Forelimb muscle (tissue), 1 donor: Measurements from ENCODE around the gene DMRT1. TPM values are rescaled to one million over a fixed set of nuclear protein-coding genes. Genes with fewer than 3 reads are reported as not detected.

Experiments used
- DNase-seq: peaks from one replicate; pipeline ENCODE4 v3.0.0-alpha.2; 2013; ENCODE audit warnings: low read depth
- polyA plus RNA-seq: library from polyadenylated mRNA; unstranded; fragments of 120-200 nt; gene quantifications from one replicate; pipeline ENCODE4 v1.2.1, GENCODE V29; 2013; ENCODE audit not compliant: insufficient read length

Gene DMRT1
- polyA plus RNA-seq, 1 donor: not detected

DNA sequence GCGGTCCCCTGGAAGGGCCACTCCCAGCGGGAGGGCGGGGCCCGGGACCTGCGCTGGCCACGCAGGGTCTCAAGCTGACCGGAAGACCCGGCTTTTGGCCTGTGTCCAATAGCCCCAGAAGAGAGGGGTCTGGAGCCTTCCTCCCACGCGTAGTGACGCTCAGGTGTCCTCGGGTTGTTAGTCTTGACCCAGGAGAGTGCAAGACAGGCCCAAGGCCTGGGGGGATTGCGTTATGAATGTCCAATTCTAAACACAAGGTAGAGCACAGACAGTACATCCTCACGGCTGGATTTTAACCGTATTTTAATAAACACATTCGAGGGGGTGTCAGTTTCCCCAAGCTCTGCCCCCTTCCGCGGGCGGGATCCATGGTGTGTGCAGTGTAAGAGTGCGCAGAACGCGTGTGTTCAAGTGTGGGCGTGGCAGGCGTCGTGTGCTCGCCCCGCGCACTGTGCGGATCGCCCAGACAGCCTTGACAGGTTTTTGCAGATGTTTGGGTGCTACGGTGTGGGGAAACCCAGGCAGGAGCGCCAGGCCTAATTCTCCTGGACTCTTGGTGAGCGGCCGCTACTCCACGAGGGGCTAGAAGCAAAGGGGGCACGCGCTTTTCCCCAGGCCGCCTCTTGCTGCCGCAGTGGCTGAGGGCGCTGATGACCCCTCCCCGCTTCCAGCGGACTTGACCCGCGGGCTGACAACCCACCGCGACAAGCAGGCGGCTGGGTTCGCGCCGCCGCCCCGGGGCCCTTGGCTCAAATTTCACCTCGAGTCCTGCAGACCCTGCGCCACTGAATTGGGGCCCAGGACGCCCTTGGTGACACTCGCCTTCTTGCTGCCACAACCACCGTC lies 128.9 kb downstream of the DMRT1 start:
- DNase-seq: no peak

GRCh38 chr9:971901-972500 lies 130.5 kb downstream of the DMRT1 start:
- DNase-seq: no peak

GRCh38 chr9:972501-973294 lies 131.2 kb downstream of the DMRT1 start:
- no peak for DNase-seq

- DNase-seq: no peak
Measured at GRCh38 chr9:973295-973834, 131.9 kb downstream of the DMRT1 start.

- no peak for DNase-seq
Measured at GRCh38 chr9:974031-974995, 132.8 kb downstream of the DMRT1 start.

- DNase-seq: no peak
Measured at GRCh38 chr9:974996-975739, 133.7 kb downstream of the DMRT1 start.

- no peak for DNase-seq
Measured at GRCh38 chr9:975740-976257, 134.3 kb downstream of the DMRT1 start.

GRCh38 chr9:976258-976942 lies 134.9 kb downstream of the DMRT1 start, which contains the start of gene DMRT3:
Gene DMRT3, plus strand, starts transcription at chr9:976655. Its CDS starts 347 bp downstream, at chr9:977002.
- DNase-seq: no peak

DNA sequence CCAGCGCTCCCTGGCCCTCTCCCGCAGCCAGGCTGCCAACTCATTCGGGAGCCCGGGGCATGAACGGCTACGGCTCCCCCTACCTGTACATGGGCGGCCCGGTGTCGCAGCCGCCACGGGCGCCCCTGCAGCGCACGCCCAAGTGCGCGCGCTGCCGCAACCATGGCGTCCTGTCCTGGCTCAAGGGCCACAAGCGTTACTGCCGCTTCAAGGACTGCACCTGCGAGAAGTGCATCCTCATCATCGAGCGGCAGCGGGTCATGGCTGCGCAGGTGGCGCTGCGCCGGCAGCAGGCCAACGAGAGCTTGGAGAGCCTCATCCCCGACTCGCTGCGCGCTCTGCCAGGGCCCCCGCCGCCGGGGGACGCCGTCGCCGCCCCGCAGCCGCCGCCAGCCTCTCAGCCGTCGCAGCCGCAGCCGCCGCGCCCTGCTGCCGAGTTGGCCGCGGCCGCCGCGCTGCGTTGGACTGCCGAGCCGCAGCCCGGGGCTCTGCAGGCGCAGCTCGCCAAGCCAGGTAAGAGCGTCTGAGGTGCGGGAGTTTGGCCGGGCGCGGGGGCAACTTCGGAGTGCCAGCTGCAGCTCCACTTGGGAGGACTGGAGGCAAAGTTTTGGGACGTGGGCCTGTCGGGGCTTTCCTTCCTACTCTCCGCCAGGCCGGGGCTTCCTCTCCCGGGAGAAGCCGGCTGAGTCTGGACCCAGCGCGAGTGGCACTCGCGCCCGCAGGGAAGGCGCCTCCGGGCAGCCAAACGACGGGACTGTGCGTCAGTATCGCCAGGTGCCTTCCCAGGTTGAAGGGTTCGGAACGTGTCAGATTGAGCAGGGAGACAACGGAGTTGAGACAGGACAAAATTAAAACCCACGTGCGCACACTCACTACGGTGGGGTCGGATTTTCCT lies 135.7 kb downstream of the DMRT1 start:
- DNase-seq: no peak

GRCh38 chr9:977838-978830 lies 136.6 kb downstream of the DMRT1 start:
- no peak for DNase-seq

DNA sequence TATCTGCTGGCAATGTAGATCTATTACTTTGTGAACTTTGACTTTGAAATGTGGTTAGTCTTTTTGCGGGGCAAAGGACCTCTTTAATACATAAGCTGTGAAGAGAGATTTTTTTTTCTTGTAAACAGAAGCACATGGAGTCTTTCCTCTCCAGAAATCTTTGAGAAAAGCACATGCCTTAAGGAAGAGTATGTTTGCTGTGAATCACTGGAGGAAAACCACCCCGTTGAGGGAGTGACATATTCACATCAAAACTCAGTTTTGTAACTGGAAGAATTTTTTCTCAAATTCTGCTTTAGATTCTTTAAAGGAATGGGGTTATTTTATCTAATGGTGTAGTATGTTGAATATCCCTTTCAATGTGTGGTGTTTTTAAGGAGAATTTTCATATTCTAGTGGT lies 138.5 kb downstream of the DMRT1 start:
- no peak for DNase-seq

- no peak for DNase-seq
Measured at GRCh38 chr9:980640-981039, 139.1 kb downstream of the DMRT1 start.

- DNase-seq: no peak
Measured at GRCh38 chr9:981491-981898, 140.0 kb downstream of the DMRT1 start.

DNA sequence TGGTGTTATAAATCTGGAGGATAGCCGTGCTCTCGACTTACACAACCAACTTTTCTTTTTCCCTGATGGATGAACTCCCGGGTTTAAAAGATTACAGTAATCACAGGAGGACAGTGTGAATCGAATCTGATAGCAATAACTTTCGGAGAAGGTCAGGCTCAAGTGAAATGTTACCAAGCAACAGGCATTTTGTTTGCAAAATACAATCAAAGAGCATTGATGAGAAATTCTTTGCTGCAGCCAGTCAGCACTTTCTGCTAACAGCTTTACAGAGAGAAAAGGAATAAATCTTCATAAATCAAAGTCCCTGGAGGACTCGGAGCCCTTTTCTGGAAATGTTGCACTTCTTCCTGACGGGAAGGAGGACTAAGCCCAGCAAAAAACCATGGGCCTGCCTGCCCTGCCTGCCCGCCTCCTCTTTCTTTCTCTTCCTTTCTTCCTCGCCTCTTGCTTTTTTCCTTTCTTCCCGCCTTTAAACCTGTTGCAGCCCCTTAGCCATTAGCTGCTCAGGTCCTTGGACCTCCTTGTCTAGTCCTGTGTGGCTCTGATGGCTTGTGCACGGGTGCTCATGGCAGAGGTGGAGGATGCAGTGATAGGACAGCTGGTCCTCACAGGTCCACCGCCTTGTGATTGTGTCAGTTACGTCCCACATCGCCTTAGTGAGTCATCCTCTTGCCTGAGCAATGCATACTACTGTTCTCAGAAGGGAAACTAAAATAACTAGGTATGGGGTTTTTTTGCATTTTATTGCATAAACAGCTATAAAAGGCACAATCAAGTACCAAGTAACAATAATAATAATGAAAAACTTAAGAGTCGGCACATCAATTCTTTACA lies 141.1 kb downstream of the DMRT1 start:
- peak; percentile 45 for DNase-seq

DNA sequence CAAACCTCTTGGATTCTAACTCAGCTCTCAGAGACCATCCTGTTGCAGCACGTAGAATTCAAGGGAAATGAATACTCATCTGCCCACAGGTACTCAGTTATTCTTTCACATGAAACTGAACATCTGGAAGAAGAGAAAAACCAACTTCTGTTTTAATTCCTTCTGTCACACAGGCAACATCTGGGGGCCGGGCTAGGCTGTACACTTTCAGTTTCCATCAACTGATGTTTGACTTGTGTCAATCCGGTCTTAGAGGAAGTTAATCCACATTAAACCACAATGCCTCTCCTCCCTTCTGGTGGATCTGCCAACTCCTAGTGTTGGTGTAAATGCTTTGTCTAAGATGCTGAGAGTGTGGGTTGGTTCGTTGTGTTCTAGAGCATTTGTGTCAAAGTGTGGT lies 152.5 kb downstream of the DMRT1 start:
- no peak for DNase-seq

GRCh38 chr9:995192-995591 lies 153.7 kb downstream of the DMRT1 start:
- no peak for DNase-seq
